OCI-LY7 (cell line): Measurements from ENCODE around the gene SPATA33. TPM values are rescaled to one million over a fixed set of nuclear protein-coding genes. Genes with fewer than 3 reads are reported as not detected.

ENCODE experiments used
- BruUV-seq: library from RNA; stranded (reverse); fragments of 400-500 nt; replicated peaks from 2 replicates; lab custom pipeline; 2021; lab: Mats Ljungman, UMichigan
- CTCF ChIA-PET: fragments of 300-600 bp; sonication (Branson Sonifier 250); formaldehyde crosslinking; loops from one replicate; lab custom pipeline; 2022; ENCODE audit warnings: antibody characterized with exemption; ENCODE audit not compliant: unreplicated experiment; lab: Charles Lee
- POLR2A ChIA-PET: fragments of 300-600 bp; sonication (Branson Sonifier 250); formaldehyde crosslinking; loops from one replicate; lab custom pipeline; 2022; ENCODE audit warnings: antibody characterized with exemption; lab: Charles Lee
- DNase-seq: peaks from one replicate; pipeline ENCODE4 v3.0.0-alpha.2; 2015; ENCODE audit warnings: low spot score
- H2AFZ ChIP-seq: fragments of 200-600 bp; sonication (generic), shearing (Covaris generic); 2 replicates; pipeline ENCODE4 v1.6.1; 2014; ENCODE audit warnings: mild to moderate bottlenecking, antibody characterized with exemption, low read length, moderate library complexity
- H3K27ac ChIP-seq: fragments of 200-600 bp; sonication (generic); 2 replicates; pipeline ENCODE4 v1.5.1; 2014; ENCODE audit warnings: mixed run types, low read depth, mild to moderate bottlenecking, moderate library complexity, low read length, inconsistent platforms; ENCODE audit not compliant: poor library complexity, severe bottlenecking
- H3K36me3 ChIP-seq: fragments of 200-600 bp; sonication (generic); 2 replicates; pipeline ENCODE4 v1.6.1; 2014; ENCODE audit warnings: mild to moderate bottlenecking, antibody characterized with exemption, low read length, moderate library complexity, mixed read lengths; ENCODE audit not compliant: insufficient read depth
- H3K4me1 ChIP-seq: fragments of 200-600 bp; sonication (generic); 2 replicates; pipeline ENCODE4 v1.5.1; 2014; ENCODE audit warnings: mild to moderate bottlenecking, low read length; ENCODE audit not compliant: insufficient read depth, poor library complexity, severe bottlenecking
- H3K4me2 ChIP-seq: fragments of 200-600 bp; sonication (generic); 2 replicates; pipeline ENCODE4 v1.6.1; 2014; ENCODE audit warnings: mild to moderate bottlenecking, low read length
- H3K4me3 ChIP-seq: fragments of 200-600 bp; sonication (generic); 2 replicates; pipeline ENCODE4 v1.5.1; 2014; ENCODE audit warnings: mild to moderate bottlenecking, low read depth, low read length; ENCODE audit not compliant: poor library complexity, severe bottlenecking
- H3K79me2 ChIP-seq: fragments of 200-600 bp; sonication (generic); 2 replicates; pipeline ENCODE4 v1.6.1; 2016; ENCODE audit warnings: low read depth, mild to moderate bottlenecking, low read length, moderate library complexity, mixed read lengths; ENCODE audit not compliant: insufficient read depth
- H3K9me2 ChIP-seq: fragments of 200-600 bp; sonication (generic); 2 replicates; pipeline ENCODE4 v1.6.1; 2016; ENCODE audit warnings: mild to moderate bottlenecking, low read length, mixed read lengths; ENCODE audit not compliant: insufficient read depth
- H3K9me3 ChIP-seq: fragments of 200-600 bp; sonication (generic); 2 replicates; pipeline ENCODE4 v1.6.1; 2014; ENCODE audit warnings: mild to moderate bottlenecking, mixed run types, low read length, mixed read lengths
- H4K20me1 ChIP-seq: fragments of 200-600 bp; sonication (generic); 2 replicates; pipeline ENCODE4 v1.6.1; 2014; ENCODE audit warnings: mild to moderate bottlenecking, antibody characterized with exemption, low read length, moderate library complexity, mixed read lengths; ENCODE audit not compliant: insufficient read depth
- CTCF ChIP-seq: fragments of 200-600 bp; sonication (generic); conservative IDR thresholded peaks from 2 replicates; pipeline ENCODE4 v1.5.1; 2014; ENCODE audit warnings: mild to moderate bottlenecking, antibody characterized with exemption, low read length, moderate library complexity, mixed read lengths
- EZH2phosphoT487 ChIP-seq: fragments of 200-600 bp; sonication (generic); IDR thresholded peaks from 2 replicates; pipeline ENCODE4 v1.6.1; 2018; ENCODE audit warnings: low read depth, borderline replicate concordance, mild to moderate bottlenecking, mixed run types, antibody characterized with exemption, low read length, moderate library complexity, mixed read lengths
- intact Hi-C: fragments of 100-400 bp; cut with micrococcal nuclease; formaldehyde crosslinking; loops from one replicate; pipeline ENCODE4 v1.10.0; 2022; ENCODE audit not compliant: unreplicated experiment
- total RNA-seq, 2 experiments: library from RNA; depleted of rRNA in 1 of 2; stranded (reverse); fragments of >200 nt in 1 of 2; shearing (Covaris generic) in 1 of 2; gene quantifications; 2 replicates each; pipeline ENCODE4 v1.2.3, GENCODE V29; 2014 to 2022

SPATA33 gene
- total RNA-seq, 2 experiments from 2014 or later = 9.4 to 17.3 TPM

- Histone ChIP-seq H2AFZ (no peak overlapping the region), H3K9me2 (no peaks in the 10 kb centered on the region), H3K4me3 (no peak overlapping the region), H3K79me2 (no peaks in the 10 kb centered on the region), H3K36me3 (peaks cover 50% of the 10 kb centered on the region), H3K27ac (no peak overlapping the region), H3K4me2 (no peak overlapping the region), H4K20me1 (no peaks in the 10 kb centered on the region), H3K9me3 (no peaks in the 10 kb centered on the region), H3K4me1 (no peaks in the 10 kb centered on the region)
- intact Hi-C loops = no loop called here
- CTCF ChIA-PET = no interaction called here
- no TSS peak for BruUV-seq
- TF ChIP-seq CTCF (no peak), EZH2phosphoT487 (no peak)
- DNase-seq = no peak
- POLR2A ChIA-PET = no interaction called here
These were observed 10.7 kb upstream of the SPATA33 start for GRCh38 chr16:89646906-89647305.

GRCh38 chr16:89651584-89651983 lies 6.1 kb upstream of the SPATA33 start:
- Histone ChIP-seq H3K4me1 (peaks cover 4% of the 10 kb centered on the region), H2AFZ (no peak overlapping the region), H3K36me3 (peaks cover 45% of the 10 kb centered on the region), H3K4me2 (no peak overlapping the region), H3K9me2 (no peaks in the 10 kb centered on the region), H3K79me2 (peaks cover 9% of the 10 kb centered on the region), H3K9me3 (no peaks in the 10 kb centered on the region), H3K27ac (no peak overlapping the region), H4K20me1 (no peaks in the 10 kb centered on the region), H3K4me3 (no peak overlapping the region)
- no TSS peak for BruUV-seq
- no peak for TF ChIP-seq EZH2phosphoT487
- TF ChIP-seq CTCF = no peak
- DNase-seq = no peak
- POLR2A ChIA-PET = no interaction called here
- CTCF ChIA-PET = no interaction called here
- intact Hi-C loops = no loop called here

GRCh38 chr16:89653656-89654295 lies 3.9 kb upstream of the SPATA33 start:
- Histone ChIP-seq H3K27ac (no peak overlapping the region), H3K4me1 (peaks cover 11% of the 10 kb centered on the region), H3K4me3 (no peak overlapping the region), H3K4me2 (no peak overlapping the region), H4K20me1 (no peaks in the 10 kb centered on the region), H3K9me2 (no peaks in the 10 kb centered on the region), H2AFZ (no peak overlapping the region), H3K79me2 (peaks cover 26% of the 10 kb centered on the region), H3K9me3 (no peaks in the 10 kb centered on the region), H3K36me3 (peaks cover 34% of the 10 kb centered on the region; the same call in 1 of the 2 replicates)
- no peak for DNase-seq
- TF ChIP-seq CTCF (no peak), EZH2phosphoT487 (no peak)
- ChIA-PET POLR2A (no interaction called here), CTCF (no interaction called here)
- intact Hi-C loops = no loop called here
- no TSS peak for BruUV-seq
